ENCODE data around the gene TCF12. TPM values are rescaled to one million over a fixed set of nuclear protein-coding genes. Genes with fewer than 3 reads are reported as not detected.

TCF12 gene
- total RNA-seq, 1 experiment from 2014 or later: 76.7 TPM

DNA sequence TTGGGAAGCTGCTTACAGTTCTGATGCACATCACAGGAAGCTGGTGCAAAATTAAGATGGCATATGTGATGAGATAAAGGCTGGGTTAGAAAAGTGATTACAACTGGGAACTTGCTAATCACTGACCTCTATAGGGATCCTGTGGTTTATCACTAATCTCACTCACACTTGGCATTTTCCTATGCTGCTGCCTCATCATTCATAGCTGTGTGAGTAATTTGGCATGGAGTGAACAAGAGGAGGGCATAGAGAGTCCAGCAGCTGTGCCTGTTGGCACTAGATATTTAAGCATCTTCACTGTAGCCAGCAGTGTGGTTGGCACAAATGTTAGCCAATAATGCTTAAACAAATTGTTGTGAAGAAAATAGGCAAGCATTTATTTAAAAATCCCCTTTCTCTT is 240.1 kb downstream of the TCF12 start:
- Histone ChIP-seq H2BK15ac (ENCODE audit: low read depth, low read length) (no peak overlapping the region), H4K8ac (replicated peaks; ENCODE audit: insufficient read length, low read depth, low read length) (no peak overlapping the region), H3K27ac (ENCODE audit: insufficient read length, low read depth, low read length) (no peak overlapping the region), H2AFZ (ENCODE audit: low read length) (no peak overlapping the region), H3K23me2 (ENCODE audit: insufficient read length, low read depth, low read length, poor library complexity, severe bottlenecking) (no peaks in the 10 kb centered on the region), H3K18ac (ENCODE audit: insufficient read length, low read depth, low read length) (no peak overlapping the region), H3K4me2 (ENCODE audit: insufficient read depth, insufficient read length, low read length) (no peak overlapping the region), H3K79me2 (ENCODE audit: insufficient read depth, low read length) (no peaks in the 10 kb centered on the region), H3T11ph (ENCODE audit: low read length) (no peak overlapping the region), H2AK5ac (ENCODE audit: insufficient read length, low read length) (no peak overlapping the region), H2BK20ac (ENCODE audit: low read depth, low read length, poor library complexity, severe bottlenecking) (no peak overlapping the region), H3K23ac (ENCODE audit: insufficient read length, low read depth, low read length) (no peak overlapping the region), H3K79me1 (ENCODE audit: insufficient read depth, low read depth, low read length, poor library complexity, severe bottlenecking) (no peaks in the 10 kb centered on the region), H3K14ac (ENCODE audit: insufficient read depth, low read length) (no peak overlapping the region), H4K20me1 (ENCODE audit: control insufficient read depth, insufficient read depth, insufficient read length) (no peaks in the 10 kb centered on the region), H3K9ac (ENCODE audit: extremely low read depth, insufficient read length, low read length) (no peak overlapping the region), H3K4ac (ENCODE audit: low read depth, low read length) (no peak overlapping the region), H3K56ac (ENCODE audit: insufficient read length, low read depth, low read length) (no peak overlapping the region), H4K5ac (ENCODE audit: insufficient read length, low read depth, low read length) (no peak overlapping the region), H2BK5ac (ENCODE audit: insufficient read length, low read length) (no peak overlapping the region), H2BK120ac (ENCODE audit: low read depth, low read length, poor library complexity, severe bottlenecking) (no peak overlapping the region), H3K4me1 (ENCODE audit: insufficient read depth, low read length) (no peaks in the 10 kb centered on the region), H3K27me3 (ENCODE audit: insufficient read depth, low read length) (no peaks in the 10 kb centered on the region), H4K91ac (ENCODE audit: insufficient read length, low read depth, low read length) (no peak overlapping the region), H3K9me3 (ENCODE audit: control insufficient read depth, low read depth, low read length) (no peaks in the 10 kb centered on the region), H2BK12ac (ENCODE audit: insufficient read length, low read depth, low read length) (no peak overlapping the region)
- peaks cover 21 to 22% of the 10 kb centered on the region in 2 experiments for H3K4me1 Mint-ChIP-seq
- no peaks in the 10 kb centered on the region for H3K9me3 Mint-ChIP-seq
- H3K4me3 Mint-ChIP-seq: no peak overlapping the region
- no peak for DNase-seq
- no peaks in the 10 kb centered on the region for H3K36me3 Mint-ChIP-seq (ENCODE audit: insufficient read depth in 1 of 3, low read depth in 3 of 3)
- TF ChIP-seq, protein P1, sequence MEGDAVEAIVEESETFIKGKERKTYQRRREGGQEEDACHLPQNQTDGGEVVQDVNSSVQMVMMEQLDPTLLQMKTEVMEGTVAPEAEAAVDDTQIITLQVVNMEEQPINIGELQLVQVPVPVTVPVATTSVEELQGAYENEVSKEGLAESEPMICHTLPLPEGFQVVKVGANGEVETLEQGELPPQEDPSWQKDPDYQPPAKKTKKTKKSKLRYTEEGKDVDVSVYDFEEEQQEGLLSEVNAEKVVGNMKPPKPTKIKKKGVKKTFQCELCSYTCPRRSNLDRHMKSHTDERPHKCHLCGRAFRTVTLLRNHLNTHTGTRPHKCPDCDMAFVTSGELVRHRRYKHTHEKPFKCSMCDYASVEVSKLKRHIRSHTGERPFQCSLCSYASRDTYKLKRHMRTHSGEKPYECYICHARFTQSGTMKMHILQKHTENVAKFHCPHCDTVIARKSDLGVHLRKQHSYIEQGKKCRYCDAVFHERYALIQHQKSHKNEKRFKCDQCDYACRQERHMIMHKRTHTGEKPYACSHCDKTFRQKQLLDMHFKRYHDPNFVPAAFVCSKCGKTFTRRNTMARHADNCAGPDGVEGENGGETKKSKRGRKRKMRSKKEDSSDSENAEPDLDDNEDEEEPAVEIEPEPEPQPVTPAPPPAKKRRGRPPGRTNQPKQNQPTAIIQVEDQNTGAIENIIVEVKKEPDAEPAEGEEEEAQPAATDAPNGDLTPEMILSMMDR (conservative IDR thresholded peaks at IDR 0.05): no peak
- H3K27ac Mint-ChIP-seq: 0 out of 7 replicates have a peak overlapping the region, but pooled peaks of 1 of the 3 experiments have one; percentile 53
- H3K27me3 Mint-ChIP-seq (ENCODE audit: low read depth): no peaks in the 10 kb centered on the region

All from H9 (cell line).